GM12892 (cell line): ENCODE measurements around the gene SORCS2.

Experiments
- DNase-seq: peaks from one replicate; pipeline ENCODE4 v3.0.0; 2011; ENCODE audit not compliant: insufficient read length
- FAIRE-seq: peaks from 2 replicates; lab custom pipeline; 2011; peaks lifted over from hg19 to GRCh38; lab: Jason Lieb, UNC
- POLR2A ChIP-seq: IDR thresholded peaks from 2 replicates; pipeline ENCODE4 v1.6.1; 2011; ENCODE audit warnings: low read depth, low read length, control low read depth
- POLR2AphosphoS5 ChIP-seq: IDR thresholded peaks from 2 replicates; pipeline ENCODE4 v1.6.1; 2011; ENCODE audit warnings: low read depth, low read length, control low read depth
- TAF1 ChIP-seq: IDR thresholded peaks from 2 replicates; pipeline ENCODE4 v1.6.1; 2011; ENCODE audit warnings: low read depth, mild to moderate bottlenecking, control low read depth, low read length, borderline replicate concordance

Gene SORCS2

GRCh38 chr4:7737752-7738457 lies 545.6 kb downstream of the SORCS2 start:
- FAIRE-seq (no peak), DNase-seq (no peak)
- TF ChIP-seq POLR2A, result no peak
- no peak for TF ChIP-seq POLR2AphosphoS5
- no peak for TF ChIP-seq TAF1

- no peak for TF ChIP-seq TAF1
- TF ChIP-seq POLR2AphosphoS5, result no peak
- no peak for TF ChIP-seq POLR2A
- DNase-seq (no peak), FAIRE-seq (no peak)
These were observed 546.2 kb downstream of the SORCS2 start for GRCh38 chr4:7738458-7739076.

- no peak for FAIRE-seq
These were observed 547.0 kb downstream of the SORCS2 start for GRCh38 chr4:7739077-7739917.

GRCh38 chr4:7739918-7740865 lies 547.9 kb downstream of the SORCS2 start:
- no peak for FAIRE-seq
- TF ChIP-seq POLR2A (no peak), TAF1 (no peak), POLR2AphosphoS5 (no peak)
- no peak for DNase-seq

More at GRCh38 chr4:7739077-7739917, 547.0 kb downstream of the SORCS2 start:
- TF ChIP-seq POLR2A (no peak), TAF1 (no peak), POLR2AphosphoS5 (no peak)
- no peak for DNase-seq

GRCh38 chr4:7740866-7741525 lies 548.7 kb downstream of the SORCS2 start:
- DNase-seq (no peak), FAIRE-seq (no peak)
- TF ChIP-seq TAF1 (no peak), POLR2AphosphoS5 (no peak), POLR2A (no peak)

- DNase-seq (no peak), FAIRE-seq (no peak)
- TF ChIP-seq TAF1 (no peak), POLR2AphosphoS5 (no peak), POLR2A (no peak)
These were observed 549.8 kb downstream of the SORCS2 start for GRCh38 chr4:7741946-7742806.

- FAIRE-seq (no peak), DNase-seq (no peak)
These were observed 550.5 kb downstream of the SORCS2 start for GRCh38 chr4:7742807-7743280.

GRCh38 chr4:7744142-7744804 lies 551.9 kb downstream of the SORCS2 start:
- DNase-seq, result no peak
- no peak for TF ChIP-seq POLR2A
- no peak for TF ChIP-seq TAF1
- TF ChIP-seq POLR2AphosphoS5, result no peak
- no peak for FAIRE-seq

More at GRCh38 chr4:7742807-7743280, 550.5 kb downstream of the SORCS2 start:
- TF ChIP-seq TAF1, result no peak
- no peak for TF ChIP-seq POLR2AphosphoS5
- TF ChIP-seq POLR2A, result no peak
